Measurements from ENCODE around the gene HS3ST3B1.

DNA sequence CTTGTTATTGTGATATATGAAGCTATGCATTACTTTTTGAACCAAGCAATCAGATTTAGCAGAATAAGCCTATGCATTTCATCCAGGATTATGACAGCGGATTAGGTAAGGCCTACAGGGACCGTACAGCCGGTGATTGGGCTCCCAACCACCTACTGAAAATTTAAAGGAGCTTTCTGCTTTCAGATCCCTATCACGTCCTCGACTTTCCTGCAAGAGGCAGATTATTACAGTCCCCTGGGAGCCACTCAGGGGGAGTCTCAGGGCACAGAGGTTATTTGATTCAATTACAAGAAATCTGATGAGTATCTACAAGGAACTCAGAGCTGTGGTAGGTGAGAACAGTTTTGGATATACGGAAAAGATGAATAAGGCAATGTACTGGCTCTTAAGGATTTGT lies 80.7 kb downstream of the HS3ST3B1 start:
- TF ChIP-seq, protein P1, sequence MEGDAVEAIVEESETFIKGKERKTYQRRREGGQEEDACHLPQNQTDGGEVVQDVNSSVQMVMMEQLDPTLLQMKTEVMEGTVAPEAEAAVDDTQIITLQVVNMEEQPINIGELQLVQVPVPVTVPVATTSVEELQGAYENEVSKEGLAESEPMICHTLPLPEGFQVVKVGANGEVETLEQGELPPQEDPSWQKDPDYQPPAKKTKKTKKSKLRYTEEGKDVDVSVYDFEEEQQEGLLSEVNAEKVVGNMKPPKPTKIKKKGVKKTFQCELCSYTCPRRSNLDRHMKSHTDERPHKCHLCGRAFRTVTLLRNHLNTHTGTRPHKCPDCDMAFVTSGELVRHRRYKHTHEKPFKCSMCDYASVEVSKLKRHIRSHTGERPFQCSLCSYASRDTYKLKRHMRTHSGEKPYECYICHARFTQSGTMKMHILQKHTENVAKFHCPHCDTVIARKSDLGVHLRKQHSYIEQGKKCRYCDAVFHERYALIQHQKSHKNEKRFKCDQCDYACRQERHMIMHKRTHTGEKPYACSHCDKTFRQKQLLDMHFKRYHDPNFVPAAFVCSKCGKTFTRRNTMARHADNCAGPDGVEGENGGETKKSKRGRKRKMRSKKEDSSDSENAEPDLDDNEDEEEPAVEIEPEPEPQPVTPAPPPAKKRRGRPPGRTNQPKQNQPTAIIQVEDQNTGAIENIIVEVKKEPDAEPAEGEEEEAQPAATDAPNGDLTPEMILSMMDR (IDR thresholded peaks at IDR 0.05; ENCODE audit: low read length): no peak
- TF ChIP-seq EZH2 (optimal IDR thresholded peaks at IDR 0.05; ENCODE audit: low read depth, low read length): no peak
- no peak for TF ChIP-seq EZH2phosphoT487 (IDR thresholded peaks at IDR 0.05; ENCODE audit: low read length)
